Measurements from ENCODE around the gene METTL8. TPM values are rescaled to one million over a fixed set of nuclear protein-coding genes. Genes with fewer than 3 reads are reported as not detected.

Gene METTL8
- polyA plus RNA-seq, 2 of the 4 experiments (the other 2 are of a cell fraction): 21.8 to 58.3 TPM

DNA sequence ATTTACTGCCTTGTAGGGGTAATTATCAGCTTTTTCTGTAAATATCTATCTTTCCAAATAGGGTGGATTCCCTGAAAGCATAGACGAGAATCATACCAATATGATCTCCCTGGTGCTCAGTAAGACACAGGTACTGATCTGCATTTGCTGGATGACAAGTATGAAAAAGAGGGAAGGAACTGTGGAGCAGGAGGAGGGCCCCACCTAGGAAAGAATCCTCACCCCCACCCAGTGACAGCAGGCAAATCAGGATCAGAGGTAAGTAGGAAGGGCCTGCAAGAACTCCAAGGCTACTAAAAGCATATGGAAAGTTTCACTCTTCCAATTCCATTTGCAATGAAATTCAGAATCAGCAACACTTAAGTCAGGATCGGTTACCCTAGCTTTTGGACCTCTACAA is 42.3 kb downstream of the METTL8 start:
- H3K4me3 ChIP-seq: no peak overlapping the region
- H3K4me1 ChIP-seq: peaks cover 25% of the 10 kb centered on the region

DNA sequence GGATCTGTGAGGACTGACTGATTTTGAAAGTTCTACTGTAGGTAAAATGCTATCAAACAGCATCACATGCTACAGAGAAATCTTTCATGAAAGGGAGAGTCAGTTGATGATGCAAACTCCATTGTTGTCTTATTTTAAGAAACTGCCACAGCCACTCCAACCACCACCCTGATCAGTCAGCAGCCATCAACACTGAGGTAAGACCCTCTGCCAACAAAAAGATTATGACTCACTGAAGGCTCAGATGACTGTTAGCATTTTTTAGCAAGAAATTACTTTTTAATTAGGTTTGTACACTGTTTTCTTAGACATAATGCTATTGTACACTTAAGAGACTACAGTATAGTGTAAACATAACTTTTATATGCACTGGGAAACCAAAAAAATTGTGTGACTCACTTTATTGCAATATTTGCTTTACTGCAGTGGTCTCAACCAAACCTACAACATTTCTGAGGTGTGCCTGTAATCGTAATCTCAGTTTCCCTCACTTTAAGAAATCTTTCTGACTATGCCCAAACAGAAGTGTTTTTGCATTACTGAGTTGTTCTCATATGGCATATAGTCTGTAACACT is 42.8 kb downstream of the METTL8 start:
- WGBS (ENCODE audit: missing lambda C conversion rate): 29% methylated on average over 1 of the region's 1 CpG
- Histone ChIP-seq H3K4me1 (peaks cover 25% of the 10 kb centered on the region), H3K4me3 (no peak overlapping the region), H3K27ac (peak overlapping the region in 1 of 2 experiments; percentile 19; a peak in 1 of 6 replicates), H3K9me3 (no peaks in the 10 kb centered on the region), H3K4me2 (peak overlapping the region; percentile 61)
- TF ChIP-seq JUN (IDR thresholded peaks at IDR 0.05) (no peak), JUNB (IDR thresholded peaks at IDR 0.05) (peak; percentile 47; the same call in 1 of the 2 replicates), FOSL2 (IDR thresholded peaks at IDR 0.05) (no peak; the same call in 1 of the 2 replicates), FOSL2 (CRISPR knock-in tag; IDR thresholded peaks at IDR 0.05) (peak; percentile 70), MAZ (IDR thresholded peaks at IDR 0.05; ENCODE audit: borderline replicate concordance, low read depth, low read length) (no peak), HEYL (CRISPR knock-in tag; IDR thresholded peaks at IDR 0.05) (no peak), HOXA7 (CRISPR knock-in tag; IDR thresholded peaks at IDR 0.05) (no peak), CEBPB (IDR thresholded peaks at IDR 0.05) (peak in 1 of 2 experiments; percentile 9; a peak in 1 of 4 replicates), EHMT2 (IDR thresholded peaks at IDR 0.05; ENCODE audit: low read depth) (no peak), KDM5A (IDR thresholded peaks at IDR 0.05) (no peak), SMC3 (IDR thresholded peaks at IDR 0.05) (no peak), HOXB13 (CRISPR knock-in tag; IDR thresholded peaks at IDR 0.05; ENCODE audit: low read depth) (no peak), CBX2 (IDR thresholded peaks at IDR 0.05; ENCODE audit: borderline replicate concordance, low read depth) (no peak), NPAS2 (CRISPR knock-in tag; IDR thresholded peaks at IDR 0.05; ENCODE audit: borderline replicate concordance) (no peak), KDM1A (IDR thresholded peaks at IDR 0.05; ENCODE audit: low read depth) (no peak), POLR2A (IDR thresholded peaks at IDR 0.05; ENCODE audit: low read length) (no peak)
- TF ChIP-seq, protein P1, sequence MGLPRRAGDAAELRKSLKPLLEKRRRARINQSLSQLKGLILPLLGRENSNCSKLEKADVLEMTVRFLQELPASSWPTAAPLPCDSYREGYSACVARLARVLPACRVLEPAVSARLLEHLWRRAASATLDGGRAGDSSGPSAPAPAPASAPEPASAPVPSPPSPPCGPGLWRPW (IDR thresholded peaks at IDR 0.05): no peak
- CTCF ChIA-PET: no interaction called here
- DNase-seq (ENCODE audit: low read depth in 1 of 2, low spot score in 1 of 2): peak in 1 of 2 experiments; percentile 31
- ATAC-seq: peak in 1 of 2 experiments; percentile 70; a peak in 3 of 6 replicates
- FAIRE-seq: no peak
- POLR2A ChIA-PET: no interaction called here

More for the DNA sequence above, 42.3 kb downstream of the METTL8 start:
- ATAC-seq (peak in 1 of 2 experiments; percentile 62; a peak in 3 of 6 replicates), FAIRE-seq (no peak), DNase-seq (ENCODE audit: low read depth in 1 of 2, low spot score in 1 of 2) (no peak)
- TF ChIP-seq CEBPB (IDR thresholded peaks at IDR 0.05) (no peak), KDM1A (IDR thresholded peaks at IDR 0.05; ENCODE audit: low read depth) (no peak), POLR2A (IDR thresholded peaks at IDR 0.05; ENCODE audit: low read length) (no peak), NR3C1 (IDR thresholded peaks at IDR 0.05) (no peak), HOXB5 (CRISPR knock-in tag; IDR thresholded peaks at IDR 0.05) (no peak), TP53 (CRISPR knock-in tag; IDR thresholded peaks at IDR 0.05) (no peak), ELK1 (IDR thresholded peaks at IDR 0.05; ENCODE audit: low read depth, low read length) (no peak), EHMT2 (IDR thresholded peaks at IDR 0.05; ENCODE audit: low read depth) (no peak), RAD21 (conservative IDR thresholded peaks at IDR 0.05 in 1 of 2, IDR thresholded peaks at IDR 0.05 in 1 of 2) (no peak), CHD2 (IDR thresholded peaks at IDR 0.05; ENCODE audit: low read length, partially characterized antibody) (no peak), CBX2 (IDR thresholded peaks at IDR 0.05; ENCODE audit: borderline replicate concordance, low read depth) (no peak), ZNF302 (CRISPR knock-in tag; IDR thresholded peaks at IDR 0.05) (no peak), ESRRA (IDR thresholded peaks at IDR 0.05; ENCODE audit: borderline replicate concordance, low read length) (no peak), GATA3 (IDR thresholded peaks at IDR 0.05; ENCODE audit: borderline replicate concordance) (no peak), FOSL2 (IDR thresholded peaks at IDR 0.05) (no peak), FOSL2 (CRISPR knock-in tag; IDR thresholded peaks at IDR 0.05) (no peak), BHLHE40 (IDR thresholded peaks at IDR 0.05; ENCODE audit: low read depth, low read length) (no peak), CHD4 (IDR thresholded peaks at IDR 0.05; ENCODE audit: borderline replicate concordance) (no peak)
- TF ChIP-seq, protein P2, sequence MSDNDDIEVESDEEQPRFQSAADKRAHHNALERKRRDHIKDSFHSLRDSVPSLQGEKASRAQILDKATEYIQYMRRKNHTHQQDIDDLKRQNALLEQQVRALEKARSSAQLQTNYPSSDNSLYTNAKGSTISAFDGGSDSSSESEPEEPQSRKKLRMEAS (IDR thresholded peaks at IDR 0.05): no peak
- TF ChIP-seq, protein P3, sequence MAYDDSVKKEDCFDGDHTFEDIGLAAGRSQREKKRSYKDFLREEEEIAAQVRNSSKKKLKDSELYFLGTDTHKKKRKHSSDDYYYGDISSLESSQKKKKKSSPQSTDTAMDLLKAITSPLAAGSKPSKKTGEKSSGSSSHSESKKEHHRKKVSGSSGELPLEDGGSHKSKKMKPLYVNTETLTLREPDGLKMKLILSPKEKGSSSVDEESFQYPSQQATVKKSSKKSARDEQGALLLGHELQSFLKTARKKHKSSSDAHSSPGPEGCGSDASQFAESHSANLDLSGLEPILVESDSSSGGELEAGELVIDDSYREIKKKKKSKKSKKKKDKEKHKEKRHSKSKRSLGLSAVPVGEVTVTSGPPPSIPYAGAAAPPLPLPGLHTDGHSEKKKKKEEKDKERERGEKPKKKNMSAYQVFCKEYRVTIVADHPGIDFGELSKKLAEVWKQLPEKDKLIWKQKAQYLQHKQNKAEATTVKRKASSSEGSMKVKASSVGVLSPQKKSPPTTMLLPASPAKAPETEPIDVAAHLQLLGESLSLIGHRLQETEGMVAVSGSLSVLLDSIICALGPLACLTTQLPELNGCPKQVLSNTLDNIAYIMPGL (CRISPR knock-in tag; IDR thresholded peaks at IDR 0.05; ENCODE audit: borderline replicate concordance): no peak
- ChIA-PET POLR2A (no interaction called here), CTCF (no interaction called here)
- Histone ChIP-seq H3K4me2 (peak overlapping the region; percentile 61), H3K9me3 (no peaks in the 10 kb centered on the region), H3K27ac (peak overlapping the region in 1 of 2 experiments; percentile 19; a peak in 1 of 6 replicates)
- 64% methylated on average over 2 of the region's 2 CpGs for WGBS (ENCODE audit: missing lambda C conversion rate)

Data from A549 (cell line).